Gastroesophageal sphincter (tissue), 4 donors: ENCODE data around the gene UQCC2. TPM values are rescaled to one million over a fixed set of nuclear protein-coding genes. Genes with fewer than 3 reads are reported as not detected.

Experiments used
- ATAC-seq: fragments of 150-250 bp; one replicate; pipeline ENCODE4 v1.9.1; 2016; ENCODE audit warnings: mild to moderate bottlenecking, moderate library complexity
- H3K27ac ChIP-seq, 4 donors: fragments of 200-600 bp; sonication (generic) in 3 of 4; 1 replicate in 3 of 4; 2 replicates in 1 of 4; pipeline ENCODE4 v1.5.1; 2016 to 2019
- H3K27me3 ChIP-seq: fragments of 200-600 bp; sonication (generic); one replicate; pipeline ENCODE4 v1.5.1; 2019
- H3K36me3 ChIP-seq, 2 donors: fragments of 200-600 bp; sonication (generic); one replicate each; pipeline ENCODE4 v1.5.1; 2019; ENCODE audit warnings: control low read depth in 1 of 2
- H3K4me1 ChIP-seq, 3 donors: fragments of 200-600 bp; sonication (generic); 1 replicate in 2 of 3; 2 replicates in 1 of 3; pipeline ENCODE4 v1.5.1; 2016 to 2019; ENCODE audit warnings: control low read depth in 2 of 3
- H3K4me3 ChIP-seq, 2 donors: fragments of 200-600 bp; sonication (generic); one replicate each; pipeline ENCODE4 v1.5.1; 2019; ENCODE audit warnings: mild to moderate bottlenecking in 1 of 2, moderate library complexity in 1 of 2
- H3K9me3 ChIP-seq, 3 donors: fragments of 200-600 bp; sonication (generic); one replicate each; pipeline ENCODE4 v1.5.1; 2017 to 2019; ENCODE audit warnings: control low read depth in 2 of 3
- EP300 ChIP-seq: sonication (generic); formaldehyde crosslinking; IDR thresholded peaks from one replicate; pipeline ENCODE4 v1.6.1; 2017; ENCODE audit warnings: antibody characterized with exemption, mild to moderate bottlenecking
- POLR2A ChIP-seq, 2 donors: fragments of 450-650 bp; IDR thresholded peaks; one replicate each; pipeline ENCODE4 v1.6.1; 2017; ENCODE audit warnings: antibody characterized with exemption in 2 of 2, mild to moderate bottlenecking in 2 of 2, moderate library complexity in 1 of 2
- POLR2AphosphoS5 ChIP-seq: sonication (generic); formaldehyde crosslinking; IDR thresholded peaks from one replicate; pipeline ENCODE4 v1.6.1; 2017; ENCODE audit warnings: antibody characterized with exemption
- WGBS, 2 donors: methylation state at CpG; one replicate each; pipeline ENCODE4 v1.1.5; 2018; ENCODE audit warnings: low coverage in 1 of 2; 5-methylcytosine and 5-hydroxymethylcytosine counted together
- total RNA-seq, 4 donors: library from RNA; depleted of rRNA; stranded (reverse); fragments of >200 nt; gene quantifications; one replicate each; pipeline ENCODE4 v1.1.0, GENCODE V29; 2016
- TF ChIP-seq, protein P1 (sequence below), 4 experiments: fragments of 200-600 bp in 2 of 4; fragments of 450-650 bp in 2 of 4; sonication (generic) in 1 of 4; IDR thresholded peaks; one replicate each; pipeline ENCODE4 v1.5.1; 2017 to 2019; ENCODE audit warnings: antibody characterized with exemption in 4 of 4, mild to moderate bottlenecking in 2 of 4, moderate library complexity in 2 of 4

UQCC2 gene
- total RNA-seq, 4 donors from 2014 or later, result 14.5 to 25.3 (median 17.7) TPM

- Histone ChIP-seq H3K27me3 (no peaks in the 10 kb centered on the region), H3K4me3 (no peak overlapping the region), H3K4me1 (peaks cover 0 to 77% (median 25%) of the 10 kb centered on the region in 3 donors), H3K36me3 (peaks cover 0 to 71% of the 10 kb centered on the region in 2 donors), H3K27ac (peak overlapping the region in 3 of 4 donors; percentile 50 to 63 (median 54)), H3K9me3 (no peaks in the 10 kb centered on the region)
- ATAC-seq, result peak; percentile 68
- no peak for TF ChIP-seq POLR2AphosphoS5
- 39 to 43% methylated on average over 4 to 14 of the region's 15 CpGs for WGBS, 2 donors
Observed at GRCh38 chr6:33696548-33697518, 14.7 kb downstream of the UQCC2 start.

DNA sequence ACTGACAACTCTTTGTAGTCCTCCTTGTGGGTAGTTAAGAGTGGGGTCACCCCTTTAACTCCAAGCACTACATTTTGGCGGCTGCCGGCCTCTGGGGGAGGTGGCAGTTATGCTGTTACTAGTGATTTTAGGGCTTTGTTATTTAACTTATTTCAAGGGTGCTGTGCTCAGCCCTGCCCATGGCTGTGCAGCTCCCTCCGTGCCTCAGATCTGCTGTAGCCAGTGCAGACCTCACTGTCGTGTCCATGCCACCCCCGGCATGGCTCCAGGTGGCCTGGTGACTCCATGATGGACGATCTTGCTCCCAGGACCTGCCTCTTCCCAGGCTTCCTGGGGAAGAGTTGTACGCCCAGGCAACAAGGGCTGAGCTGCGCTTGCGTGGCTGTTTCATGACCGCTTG is 15.4 kb downstream of the UQCC2 start:
- peaks cover 0 to 78% (median 25%) of the 10 kb centered on the region in 3 donors for H3K4me1 ChIP-seq

GRCh38 chr6:33695451-33695887 is 16.0 kb downstream of the UQCC2 start:
- no CpG with 5 or more reads among the region's 16 CpGs for WGBS, 2 donors
- H3K27me3 ChIP-seq, result no peaks in the 10 kb centered on the region
- no peak overlapping the region for H3K4me3 ChIP-seq
- no peak for TF ChIP-seq POLR2AphosphoS5
- no peak for TF ChIP-seq POLR2A (IDR thresholded peaks at IDR 0.05)
- TF ChIP-seq, protein P1, sequence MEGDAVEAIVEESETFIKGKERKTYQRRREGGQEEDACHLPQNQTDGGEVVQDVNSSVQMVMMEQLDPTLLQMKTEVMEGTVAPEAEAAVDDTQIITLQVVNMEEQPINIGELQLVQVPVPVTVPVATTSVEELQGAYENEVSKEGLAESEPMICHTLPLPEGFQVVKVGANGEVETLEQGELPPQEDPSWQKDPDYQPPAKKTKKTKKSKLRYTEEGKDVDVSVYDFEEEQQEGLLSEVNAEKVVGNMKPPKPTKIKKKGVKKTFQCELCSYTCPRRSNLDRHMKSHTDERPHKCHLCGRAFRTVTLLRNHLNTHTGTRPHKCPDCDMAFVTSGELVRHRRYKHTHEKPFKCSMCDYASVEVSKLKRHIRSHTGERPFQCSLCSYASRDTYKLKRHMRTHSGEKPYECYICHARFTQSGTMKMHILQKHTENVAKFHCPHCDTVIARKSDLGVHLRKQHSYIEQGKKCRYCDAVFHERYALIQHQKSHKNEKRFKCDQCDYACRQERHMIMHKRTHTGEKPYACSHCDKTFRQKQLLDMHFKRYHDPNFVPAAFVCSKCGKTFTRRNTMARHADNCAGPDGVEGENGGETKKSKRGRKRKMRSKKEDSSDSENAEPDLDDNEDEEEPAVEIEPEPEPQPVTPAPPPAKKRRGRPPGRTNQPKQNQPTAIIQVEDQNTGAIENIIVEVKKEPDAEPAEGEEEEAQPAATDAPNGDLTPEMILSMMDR (IDR thresholded peaks at IDR 0.05), result no peak
- no peak for TF ChIP-seq EP300
- peaks cover 0 to 80% of the 10 kb centered on the region in 2 donors for H3K36me3 ChIP-seq
- H3K27ac ChIP-seq, result peak overlapping the region in 3 of 4 donors; percentile 1 to 63 (median 54)
- ATAC-seq, result no peak
- H3K9me3 ChIP-seq, result no peaks in the 10 kb centered on the region
- peaks cover 0 to 76% (median 25%) of the 10 kb centered on the region in 3 donors for H3K4me1 ChIP-seq

More for the DNA sequence above, 15.4 kb downstream of the UQCC2 start:
- Histone ChIP-seq H3K36me3 (peaks cover 0 to 79% of the 10 kb centered on the region in 2 donors), H3K9me3 (no peaks in the 10 kb centered on the region), H3K4me3 (no peak overlapping the region), H3K27me3 (no peaks in the 10 kb centered on the region), H3K27ac (peak overlapping the region in 2 of 4 donors; percentile 54 to 63)
- WGBS, 2 donors, result 92 to 100% methylated on average over 6 to 7 of the region's 10 CpGs
- TF ChIP-seq POLR2AphosphoS5, result no peak
- TF ChIP-seq EP300, result no peak
- TF ChIP-seq, protein P1 (IDR thresholded peaks at IDR 0.05), result no peak
- no peak for TF ChIP-seq POLR2A (IDR thresholded peaks at IDR 0.05)
- no peak for ATAC-seq

DNA sequence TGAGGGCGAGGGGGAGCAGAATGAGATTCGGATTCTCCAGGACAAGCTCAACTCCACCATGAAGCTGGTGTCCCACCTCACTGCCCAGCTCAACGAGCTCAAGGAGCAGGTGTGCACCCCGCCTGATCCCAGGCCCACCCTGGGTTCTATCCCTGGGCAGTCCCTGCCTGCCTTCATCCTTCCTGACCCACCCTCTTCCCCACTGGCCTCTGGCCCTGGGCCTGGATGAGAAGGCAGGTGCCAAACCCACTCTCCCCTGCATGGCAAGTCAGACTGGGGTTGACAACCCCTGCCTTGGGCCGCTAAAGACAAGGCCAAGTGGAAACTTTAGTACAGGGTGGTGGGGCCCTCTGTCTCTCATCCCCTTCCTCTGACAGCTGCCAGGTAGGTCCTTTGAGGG is 16.5 kb downstream of the UQCC2 start:
- TF ChIP-seq, protein P1 (IDR thresholded peaks at IDR 0.05), result no peak
- TF ChIP-seq EP300 (no peak), POLR2A (IDR thresholded peaks at IDR 0.05) (no peak), POLR2AphosphoS5 (no peak)
- Histone ChIP-seq H3K27ac (peak overlapping the region in 3 of 4 donors; percentile 1 to 63 (median 54)), H3K9me3 (no peaks in the 10 kb centered on the region), H3K36me3 (peaks cover 0 to 84% of the 10 kb centered on the region in 2 donors), H3K27me3 (no peaks in the 10 kb centered on the region), H3K4me3 (no peak overlapping the region), H3K4me1 (peaks cover 0 to 71% (median 25%) of the 10 kb centered on the region in 3 donors)
- no CpG with 5 or more reads among the region's 5 CpGs for WGBS, 2 donors
- ATAC-seq, result no peak

GRCh38 chr6:33694401-33694931 is 17.0 kb downstream of the UQCC2 start:
- H3K27me3 ChIP-seq, result no peaks in the 10 kb centered on the region
- ATAC-seq, result no peak
- peaks cover 0 to 71% (median 25%) of the 10 kb centered on the region in 3 donors for H3K4me1 ChIP-seq
- 42 to 60% methylated on average over 2 to 10 of the region's 19 CpGs for WGBS, 2 donors
- H3K36me3 ChIP-seq, result peaks cover 0 to 89% of the 10 kb centered on the region in 2 donors
- TF ChIP-seq, protein P1 (IDR thresholded peaks at IDR 0.05), result no peak
- TF ChIP-seq POLR2A (IDR thresholded peaks at IDR 0.05), result no peak
- no peak for TF ChIP-seq EP300
- no peak for TF ChIP-seq POLR2AphosphoS5
- H3K4me3 ChIP-seq, result no peak overlapping the region
- H3K9me3 ChIP-seq, result no peaks in the 10 kb centered on the region
- peak overlapping the region in 3 of 4 donors; percentile 1 to 63 (median 54) for H3K27ac ChIP-seq
